MM.1S (cell line): Measurements from ENCODE around the gene ZNRF1.
"Not testable (repeated sequence)": the region's sequence is repeated elsewhere in the genome, so short reads cannot be mapped to it uniquely, and the experiment has no call there.

Experiments used
- DNase-seq: peaks from one replicate; pipeline ENCODE4 v3.0.0-alpha.2; 2015
- H2AFZ ChIP-seq: fragments of 300-600 bp; sonication (generic); 2 replicates; pipeline ENCODE4 v1.6.0; 2016; ENCODE audit warnings: antibody characterized with exemption, low read length
- H3F3A ChIP-seq: fragments of 300-600 bp; sonication (generic); 2 replicates; pipeline ENCODE4 v1.6.1; 2016; ENCODE audit warnings: mild to moderate bottlenecking, antibody characterized with exemption, low read length, moderate library complexity, mixed read lengths; ENCODE audit not compliant: insufficient read depth
- H3K27ac ChIP-seq: fragments of 300-600 bp; sonication (generic); 2 replicates; pipeline ENCODE4 v1.5.1; 2016; ENCODE audit warnings: mild to moderate bottlenecking, low read length
- H3K27me3 ChIP-seq: fragments of 300-600 bp; sonication (generic); replicated peaks from 2 replicates; pipeline ENCODE4 v1.6.0; 2016; ENCODE audit warnings: low read length; ENCODE audit not compliant: insufficient read depth
- H3K36me3 ChIP-seq: fragments of 300-600 bp; sonication (generic); replicated peaks from 2 replicates; pipeline ENCODE4 v1.6.1; 2016; ENCODE audit warnings: mild to moderate bottlenecking, low read length, mixed read lengths; ENCODE audit not compliant: insufficient read depth
- H3K4me1 ChIP-seq: fragments of 300-600 bp; sonication (generic); 2 replicates; pipeline ENCODE4 v1.6.1; 2016; ENCODE audit warnings: low read length, mixed read lengths
- H3K4me2 ChIP-seq: fragments of 300-600 bp; sonication (generic); 2 replicates; pipeline ENCODE4 v1.6.0; 2016; ENCODE audit warnings: low read depth, low read length
- H3K4me3 ChIP-seq: fragments of 300-600 bp; sonication (generic); 2 replicates; pipeline ENCODE4 v1.5.1; 2016; ENCODE audit warnings: low read length, mixed read lengths
- H3K79me2 ChIP-seq: fragments of 300-600 bp; sonication (generic); 2 replicates; pipeline ENCODE4 v1.6.1; 2016; ENCODE audit warnings: mixed run types, low read length, mixed read lengths
- H3K9ac ChIP-seq: fragments of 300-600 bp; sonication (generic); 2 replicates; pipeline ENCODE4 v1.6.1; 2016; ENCODE audit warnings: low read length, mixed read lengths
- H3K9me2 ChIP-seq: fragments of 300-600 bp; sonication (generic); replicated peaks from 2 replicates; pipeline ENCODE4 v1.6.1; 2016; ENCODE audit warnings: mild to moderate bottlenecking, low read length, mixed read lengths; ENCODE audit not compliant: insufficient read depth
- H3K9me3 ChIP-seq: fragments of 300-600 bp; sonication (generic); replicated peaks from 2 replicates; pipeline ENCODE4 v1.6.1; 2016; ENCODE audit warnings: mild to moderate bottlenecking, low read length, mixed read lengths; ENCODE audit not compliant: insufficient read depth
- H4K20me1 ChIP-seq: fragments of 300-600 bp; sonication (generic); 2 replicates; pipeline ENCODE4 v1.6.1; 2016; ENCODE audit warnings: mild to moderate bottlenecking, low read length, moderate library complexity, mixed read lengths; ENCODE audit not compliant: insufficient read depth
- CTCF ChIP-seq: fragments of 300-600 bp; sonication (generic); IDR thresholded peaks from 2 replicates; pipeline ENCODE4 v1.5.1; 2016; ENCODE audit warnings: antibody characterized with exemption, low read length, mixed read lengths
- EZH2 ChIP-seq: fragments of 300-600 bp; sonication (generic); optimal IDR thresholded peaks from 2 replicates; pipeline ENCODE3; 2017; ENCODE audit warnings: low read depth, mild to moderate bottlenecking, antibody characterized with exemption, low read length, mixed read lengths
- EZH2phosphoT487 ChIP-seq: fragments of 300-600 bp; sonication (generic); IDR thresholded peaks from 2 replicates; pipeline ENCODE4 v1.6.1; 2018; ENCODE audit warnings: antibody characterized with exemption, low read length

The ZNRF1 gene

GRCh38 chr16:75014318-75014717 lies 15.5 kb downstream of the ZNRF1 start:
- H3K4me2 ChIP-seq: no peak overlapping the region

GRCh38 chr16:75016451-75017081 lies 17.7 kb downstream of the ZNRF1 start:
- H3K27me3 ChIP-seq, H3K9me2 ChIP-seq, H3K9me3 ChIP-seq, H3K36me3 ChIP-seq, H3K4me2 ChIP-seq, H3K9ac ChIP-seq, DNase-seq, H3F3A ChIP-seq, H2AFZ ChIP-seq, H4K20me1 ChIP-seq, H3K4me1 ChIP-seq, H3K4me3 ChIP-seq, H3K79me2 ChIP-seq, H3K27ac ChIP-seq: not testable (repeated sequence)

More at GRCh38 chr16:75014318-75014717, 15.5 kb downstream of the ZNRF1 start:
- Histone ChIP-seq H3K9ac (no peak overlapping the region), H3K27ac (no peak overlapping the region), H2AFZ (no peak overlapping the region), H3K9me3 (no peaks in the 10 kb centered on the region), H3K9me2 (no peaks in the 10 kb centered on the region), H3K27me3 (no peaks in the 10 kb centered on the region), H3F3A (no peaks in the 10 kb centered on the region), H3K36me3 (no peaks in the 10 kb centered on the region), H3K79me2 (no peaks in the 10 kb centered on the region), H4K20me1 (no peaks in the 10 kb centered on the region), H3K4me3 (no peak overlapping the region), H3K4me1 (no peaks in the 10 kb centered on the region)
- DNase-seq: no peak
- no peak for TF ChIP-seq EZH2phosphoT487
- TF ChIP-seq CTCF: no peak
- TF ChIP-seq EZH2: no peak

- Histone ChIP-seq H3K9ac (no peak overlapping the region), H3K27ac (no peak overlapping the region), H3K4me2 (no peak overlapping the region), H3K36me3 (no peaks in the 10 kb centered on the region), H3K79me2 (no peaks in the 10 kb centered on the region), H3K9me3 (no peaks in the 10 kb centered on the region), H3F3A (no peaks in the 10 kb centered on the region), H3K4me3 (no peak overlapping the region), H4K20me1 (no peaks in the 10 kb centered on the region), H3K4me1 (no peaks in the 10 kb centered on the region), H3K27me3 (no peaks in the 10 kb centered on the region), H2AFZ (no peak overlapping the region), H3K9me2 (no peaks in the 10 kb centered on the region)
- TF ChIP-seq EZH2 (no peak), CTCF (no peak), EZH2phosphoT487 (no peak)
- DNase-seq: no peak
Observed at GRCh38 chr16:75017670-75018525, 19.1 kb downstream of the ZNRF1 start.

GRCh38 chr16:75019007-75019406 lies 20.2 kb downstream of the ZNRF1 start:
- no peak for DNase-seq
- TF ChIP-seq CTCF (no peak), EZH2phosphoT487 (no peak), EZH2 (no peak)
- H3K36me3 ChIP-seq: no peaks in the 10 kb centered on the region
- H3K4me1 ChIP-seq: no peaks in the 10 kb centered on the region
- no peak overlapping the region for H3K27ac ChIP-seq
- H3K4me2 ChIP-seq: no peak overlapping the region
- no peaks in the 10 kb centered on the region for H4K20me1 ChIP-seq
- H3K4me3 ChIP-seq: no peak overlapping the region
- no peaks in the 10 kb centered on the region for H3K27me3 ChIP-seq
- H3K79me2 ChIP-seq: no peaks in the 10 kb centered on the region
- no peaks in the 10 kb centered on the region for H3K9me3 ChIP-seq
- no peaks in the 10 kb centered on the region for H3F3A ChIP-seq
- H3K9ac ChIP-seq: no peak overlapping the region
- H3K9me2 ChIP-seq: no peaks in the 10 kb centered on the region
- no peak overlapping the region for H2AFZ ChIP-seq
